Measurements from ENCODE around the gene DMD. TPM values are rescaled to one million over a fixed set of nuclear protein-coding genes. Genes with fewer than 3 reads are reported as not detected.

Gene DMD
- total and polyA plus RNA-seq, 12 donors: 28.5 to 228 (median 168) TPM

- no peak for TF ChIP-seq CTCF (IDR thresholded peaks at IDR 0.05)
- H3K4me3 ChIP-seq: no peak overlapping the region
- H3K27ac ChIP-seq: peak overlapping the region in 1 of 10 donors; percentile 12
- H3K4me1 ChIP-seq: peaks cover 0 to 30% (median 2%) of the 10 kb centered on the region in 9 donors
- WGBS, 2 donors: 43 to 44% methylated on average over 3 of the region's 3 CpGs
- peaks cover 0 to 5% (median 0%) of the 10 kb centered on the region in 7 donors for H3K27me3 ChIP-seq
- intact Hi-C loops (cut with DNase I): no loop called here
- no peaks in the 10 kb centered on the region for H3K9me3 ChIP-seq
- DNase-seq (no peak), ATAC-seq (peak in 4 of 8 donors; percentile 57 to 71 (median 65))
- peaks cover 0 to 21% (median 0%) of the 10 kb centered on the region in 9 donors for H3K36me3 ChIP-seq
Measured at GRCh38 chrX:31123335-31123734, 2088.0 kb downstream of the DMD start.

- Histone ChIP-seq H3K27me3 (peaks cover 0 to 5% (median 0%) of the 10 kb centered on the region in 7 donors), H3K9me3 (no peaks in the 10 kb centered on the region), H3K27ac (peak overlapping the region in 2 of 10 donors; percentile 28 to 48), H3K4me3 (no peak overlapping the region), H3K4me1 (peaks cover 0 to 3% (median 0%) of the 10 kb centered on the region in 9 donors), H3K36me3 (peaks cover 0 to 21% (median 0%) of the 10 kb centered on the region in 9 donors)
- ATAC-seq (peak in 3 of 8 donors; percentile 51 to 74 (median 61)), DNase-seq (no peak)
- WGBS, 2 donors: 61 to 73% methylated on average over 4 of the region's 4 CpGs
- intact Hi-C loops (cut with DNase I): no loop called here
- no peak for TF ChIP-seq CTCF (IDR thresholded peaks at IDR 0.05)
Measured at GRCh38 chrX:31117266-31117665, 2094.1 kb downstream of the DMD start.

DNA sequence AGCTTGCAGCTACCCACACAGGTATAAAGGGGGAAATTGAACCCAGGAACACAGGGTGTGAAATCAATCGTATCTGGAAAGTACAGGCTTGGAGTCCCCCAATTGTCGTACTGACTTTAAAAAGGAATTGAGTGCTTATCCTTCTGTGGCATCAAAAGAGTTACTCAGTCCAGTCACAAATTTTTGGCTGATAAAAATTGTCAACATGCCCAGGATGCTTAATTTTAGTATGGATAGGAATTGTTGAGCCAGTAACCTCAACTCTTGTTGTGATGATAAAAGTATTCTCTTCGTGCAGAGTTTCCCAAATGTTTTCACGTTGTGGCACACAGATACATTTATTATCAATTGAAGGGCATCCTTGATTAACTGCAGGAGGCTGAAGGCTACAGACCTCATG is 2096.0 kb downstream of the DMD start:
- Histone ChIP-seq H3K9me3 (no peaks in the 10 kb centered on the region), H3K36me3 (peaks cover 0 to 9% (median 0%) of the 10 kb centered on the region in 9 donors), H3K27ac (peak overlapping the region in 1 of 10 donors; percentile 25), H3K4me3 (no peak overlapping the region), H3K4me1 (peaks cover 0 to 3% (median 0%) of the 10 kb centered on the region in 9 donors), H3K27me3 (peaks cover 0 to 3% (median 0%) of the 10 kb centered on the region in 7 donors)
- 32 to 39% methylated on average over 4 of the region's 4 CpGs for WGBS, 2 donors
- DNase-seq (no peak), ATAC-seq (peak in 1 of 8 donors; percentile 30)
- intact Hi-C loops (cut with DNase I): no loop called here
- no peak for TF ChIP-seq CTCF (IDR thresholded peaks at IDR 0.05)

DNA sequence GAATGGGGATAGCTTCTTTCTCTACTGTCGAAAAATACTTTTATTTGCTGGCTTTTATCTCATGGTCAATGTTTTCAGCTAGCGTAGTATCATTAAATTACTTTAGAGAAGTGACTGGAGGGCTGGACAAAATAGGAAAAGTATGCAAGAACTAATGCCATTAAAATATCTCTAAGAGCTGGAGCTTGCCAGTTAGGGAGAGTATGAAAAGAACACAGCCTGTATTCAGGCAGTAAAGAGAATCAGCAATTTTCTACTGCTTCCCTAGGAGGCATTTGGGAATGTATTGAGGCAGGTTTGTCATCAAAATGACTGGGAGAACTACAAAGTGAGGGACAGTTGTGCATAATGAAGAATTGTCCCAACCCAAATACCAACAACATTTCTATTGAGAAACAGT is 2096.5 kb downstream of the DMD start:
- no peak for TF ChIP-seq CTCF (IDR thresholded peaks at IDR 0.05)
- DNase-seq (no peak), ATAC-seq (peak in 1 of 8 donors; percentile 65)
- Histone ChIP-seq H3K9me3 (peaks cover 0 to 4% (median 0%) of the 10 kb centered on the region in 11 donors), H3K36me3 (peaks cover 0 to 4% (median 0%) of the 10 kb centered on the region in 9 donors), H3K4me1 (peaks cover 0 to 3% (median 0%) of the 10 kb centered on the region in 9 donors), H3K27ac (no peak overlapping the region), H3K27me3 (no peaks in the 10 kb centered on the region), H3K4me3 (no peak overlapping the region)
- intact Hi-C loops (cut with DNase I): no loop called here
- 18 to 34% methylated on average over 2 of the region's 2 CpGs for WGBS, 2 donors
